HG02884 (cell line): Measurements from ENCODE around the gene CADM2.

ENCODE experiments used
- ATAC-seq: cut with Tn5 transposase; IDR thresholded peaks from one replicate; pipeline ENCODE4 v1.9.1; 2021; ENCODE audit warnings: mild to moderate bottlenecking, moderate library complexity; ENCODE audit not compliant: unreplicated experiment

The CADM2 gene

GRCh38 chr3:85554153-85554552 is 595.4 kb downstream of the CADM2 start:
- no peak for ATAC-seq

- ATAC-seq, result no peak
Observed at GRCh38 chr3:85560088-85560785, 601.4 kb downstream of the CADM2 start.

GRCh38 chr3:85567071-85567676 is 608.4 kb downstream of the CADM2 start:
- peak; percentile 83 for ATAC-seq

GRCh38 chr3:85570819-85571218 is 612.0 kb downstream of the CADM2 start:
- ATAC-seq, result no peak

GRCh38 chr3:85571835-85572234 is 613.0 kb downstream of the CADM2 start:
- ATAC-seq, result no peak

- ATAC-seq, result no peak
Observed at GRCh38 chr3:85572426-85572825, 613.6 kb downstream of the CADM2 start.

GRCh38 chr3:85572978-85573377 is 614.2 kb downstream of the CADM2 start:
- ATAC-seq, result no peak

- no peak for ATAC-seq
Observed at GRCh38 chr3:85574006-85574705, 615.4 kb downstream of the CADM2 start.

- peak; percentile 89 for ATAC-seq
Observed at GRCh38 chr3:85576091-85576690, 617.4 kb downstream of the CADM2 start.

GRCh38 chr3:85576697-85577200 is 618.0 kb downstream of the CADM2 start:
- ATAC-seq, result no peak

- no peak for ATAC-seq
Observed at GRCh38 chr3:85584779-85585356, 626.1 kb downstream of the CADM2 start.

- no peak for ATAC-seq
Observed at GRCh38 chr3:85586018-85586417, 627.2 kb downstream of the CADM2 start.

- no peak for ATAC-seq
Observed at GRCh38 chr3:85589145-85589544, 630.4 kb downstream of the CADM2 start.

- no peak for ATAC-seq
Observed at GRCh38 chr3:85591451-85591850, 632.7 kb downstream of the CADM2 start.

- no peak for ATAC-seq
Observed at GRCh38 chr3:85592256-85592655, 633.5 kb downstream of the CADM2 start.

- ATAC-seq, result no peak
Observed at GRCh38 chr3:85594676-85595075, 635.9 kb downstream of the CADM2 start.

GRCh38 chr3:85603378-85603777 is 644.6 kb downstream of the CADM2 start:
- ATAC-seq, result no peak

- ATAC-seq, result no peak
Observed at GRCh38 chr3:85604641-85605040, 645.9 kb downstream of the CADM2 start.

- ATAC-seq, result no peak
Observed at GRCh38 chr3:85605066-85605465, 646.3 kb downstream of the CADM2 start.

GRCh38 chr3:85626662-85627061 is 667.9 kb downstream of the CADM2 start:
- no peak for ATAC-seq

GRCh38 chr3:85627932-85628331 is 669.1 kb downstream of the CADM2 start:
- no peak for ATAC-seq
